Thyroid gland (tissue), 4 donors: ENCODE results near the gene LTA4H. TPM values are rescaled to one million over a fixed set of nuclear protein-coding genes. Genes with fewer than 3 reads are reported as not detected.

Experiments
- DNase-seq, 2 donors: peaks; one replicate each; pipeline ENCODE4 v3.0.0-alpha.2; 2019
- H3K27ac ChIP-seq, 3 donors: fragments of 200-600 bp; sonication (generic); 1 replicate in 2 of 3; 2 replicates in 1 of 3; pipeline ENCODE4 v1.5.1; 2016 to 2019; ENCODE audit warnings: mild to moderate bottlenecking in 1 of 3, moderate library complexity in 1 of 3
- H3K27me3 ChIP-seq: fragments of 200-600 bp; sonication (generic); one replicate; pipeline ENCODE4 v1.5.1; 2019
- H3K36me3 ChIP-seq, 2 donors: fragments of 200-600 bp; sonication (generic); one replicate each; pipeline ENCODE4 v1.5.1; 2016 to 2019
- H3K4me1 ChIP-seq, 2 donors: fragments of 200-600 bp; sonication (generic); one replicate each; pipeline ENCODE4 v1.5.1; 2017 to 2019
- H3K4me3 ChIP-seq, 3 donors: fragments of 200-600 bp; sonication (generic); replicated peaks in 1 of 3; 1 replicate in 2 of 3; 2 replicates in 1 of 3; pipeline ENCODE4 v1.5.1; 2016; ENCODE audit warnings: mild to moderate bottlenecking in 1 of 3
- H3K9me3 ChIP-seq: fragments of 200-600 bp; sonication (generic); one replicate; pipeline ENCODE4 v1.5.1; 2017
- CTCF ChIP-seq, 6 experiments: fragments of 200-600 bp in 3 of 6; fragments of 450-650 bp in 3 of 6; sonication (generic) in 3 of 6; IDR thresholded peaks; one replicate each; pipeline ENCODE4 v1.5.1; 2016 to 2019; ENCODE audit warnings: antibody characterized with exemption in 6 of 6, mild to moderate bottlenecking in 2 of 6, inconsistent platforms in 1 of 6, moderate library complexity in 1 of 6
- POLR2A ChIP-seq, 2 donors: fragments of 450-650 bp; IDR thresholded peaks; one replicate each; pipeline ENCODE4 v1.6.1; 2017; ENCODE audit warnings: antibody characterized with exemption in 2 of 2, mild to moderate bottlenecking in 2 of 2, moderate library complexity in 1 of 2
- WGBS, 2 donors: methylation state at CpG; one replicate each; pipeline ENCODE4 v1.1.5; 2017; 5-methylcytosine and 5-hydroxymethylcytosine counted together
- intact Hi-C: fragments of 100-400 bp; cut with DNase I; formaldehyde crosslinking; loops from one replicate; pipeline ENCODE4 v1.15.1; 2023
- total RNA-seq, 4 donors: library from RNA; depleted of rRNA; stranded (reverse); fragments of >200 nt; gene quantifications; one replicate each; pipeline ENCODE4 v1.2.3, GENCODE V29; 2016

The LTA4H gene
- total RNA-seq, 4 donors from 2014 or later: 70.1 to 102 (median 75.0) TPM

GRCh38 chr12:96053476-96054243, 18.3 kb upstream of the LTA4H start:
- TF ChIP-seq POLR2A (IDR thresholded peaks at IDR 0.05) (no peak), CTCF (IDR thresholded peaks at IDR 0.05) (no peak)
- intact Hi-C loops: no loop called here

GRCh38 chr12:96051756-96052485, 16.5 kb upstream of the LTA4H start:
- WGBS, 2 donors: 89% methylated on average over 2 of the region's 2 CpGs
- no peak for DNase-seq
- H3K36me3 ChIP-seq: no peaks in the 10 kb centered on the region
- H3K9me3 ChIP-seq: no peaks in the 10 kb centered on the region
- no peak overlapping the region for H3K27ac ChIP-seq
- H3K4me1 ChIP-seq: peaks cover 15 to 18% of the 10 kb centered on the region in 2 donors
- TF ChIP-seq POLR2A (IDR thresholded peaks at IDR 0.05) (no peak), CTCF (IDR thresholded peaks at IDR 0.05) (no peak)
- intact Hi-C loops: no loop called here
- no peaks in the 10 kb centered on the region for H3K27me3 ChIP-seq
- no peak overlapping the region for H3K4me3 ChIP-seq

More at GRCh38 chr12:96053476-96054243, 18.3 kb upstream of the LTA4H start:
- Histone ChIP-seq H3K36me3 (no peaks in the 10 kb centered on the region), H3K4me3 (no peak overlapping the region), H3K4me1 (peaks cover 0 to 1% of the 10 kb centered on the region in 2 donors), H3K9me3 (no peaks in the 10 kb centered on the region), H3K27me3 (no peaks in the 10 kb centered on the region), H3K27ac (peak overlapping the region in 2 of 3 donors; percentile 7 to 35)
- WGBS, 2 donors: 78 to 83% methylated on average over 5 of the region's 5 CpGs
- no peak for DNase-seq

DNA sequence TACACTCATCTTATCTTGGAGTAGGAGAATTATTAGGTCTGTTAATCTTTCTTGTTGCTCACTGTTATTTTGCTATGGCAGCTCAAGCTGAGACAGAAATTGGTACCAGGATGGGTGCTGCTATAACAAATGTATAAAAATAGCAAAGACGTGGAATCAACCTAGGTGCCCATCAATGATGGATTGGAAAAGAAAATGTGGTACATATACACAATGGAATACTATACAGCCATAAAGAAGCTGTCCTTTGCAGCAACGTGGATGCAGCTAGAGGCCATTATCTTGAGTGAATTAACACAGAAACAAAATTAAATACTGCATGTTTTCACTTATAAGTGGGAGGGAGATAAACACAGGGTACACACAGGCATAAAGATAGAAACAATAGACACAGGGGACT, 14.8 kb upstream of the LTA4H start:
- Histone ChIP-seq H3K4me1 (peaks cover 15 to 25% of the 10 kb centered on the region in 2 donors), H3K27me3 (no peaks in the 10 kb centered on the region), H3K4me3 (no peak overlapping the region), H3K9me3 (no peaks in the 10 kb centered on the region), H3K36me3 (no peaks in the 10 kb centered on the region), H3K27ac (no peak overlapping the region)
- WGBS, 2 donors: 82 to 84% methylated on average over 2 of the region's 2 CpGs
- TF ChIP-seq POLR2A (IDR thresholded peaks at IDR 0.05): no peak
- TF ChIP-seq CTCF (IDR thresholded peaks at IDR 0.05): no peak
- intact Hi-C loops: no loop called here
- no peak for DNase-seq

DNA sequence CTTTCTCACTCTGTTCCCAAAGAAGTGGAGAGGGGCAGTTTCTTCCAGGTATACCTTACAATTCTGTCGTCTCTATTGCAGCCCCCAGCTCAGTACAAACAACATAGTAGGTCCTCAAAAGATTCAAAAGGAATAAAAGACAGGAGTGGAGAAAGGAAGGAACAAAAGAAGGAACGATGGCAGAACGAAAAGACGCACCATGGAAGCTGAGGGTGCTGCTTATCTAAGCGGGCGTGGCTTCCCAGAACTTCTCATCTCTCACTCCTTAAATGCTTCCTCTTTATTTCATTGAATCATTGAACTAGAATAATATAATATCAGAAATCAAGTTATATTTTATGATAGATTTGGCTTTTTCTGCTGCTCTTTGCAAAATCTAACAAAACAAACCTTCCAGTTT, 13.7 kb upstream of the LTA4H start:
- Histone ChIP-seq H3K27ac (no peak overlapping the region), H3K9me3 (no peaks in the 10 kb centered on the region), H3K36me3 (no peaks in the 10 kb centered on the region), H3K27me3 (no peaks in the 10 kb centered on the region), H3K4me1 (peaks cover 15 to 25% of the 10 kb centered on the region in 2 donors), H3K4me3 (no peak overlapping the region)
- TF ChIP-seq POLR2A (IDR thresholded peaks at IDR 0.05) (no peak), CTCF (IDR thresholded peaks at IDR 0.05) (no peak)
- WGBS, 2 donors: 86 to 93% methylated on average over 6 of the region's 6 CpGs
- intact Hi-C loops: no loop called here
- DNase-seq: no peak
